Subcutaneous adipose tissue (tissue), 4 donors: ENCODE measurements around the gene NUP50. TPM values are rescaled to one million over a fixed set of nuclear protein-coding genes. Genes with fewer than 3 reads are reported as not detected.

ENCODE experiments used
- CTCF ChIP-seq: fragments of 450-650 bp; IDR thresholded peaks from one replicate; pipeline ENCODE4 v1.5.1; 2016; ENCODE audit warnings: low read depth, mild to moderate bottlenecking, control low read depth, antibody characterized with exemption, moderate library complexity
- total RNA-seq, 4 donors: library from RNA; depleted of rRNA; stranded (reverse); fragments of >200 nt; gene quantifications; one replicate each; pipeline ENCODE4 v1.1.0, GENCODE V29; 2016

NUP50 gene
- total RNA-seq, 4 donors from 2014 or later, result 39.6 to 58.0 (median 50.2) TPM

GRCh38 chr22:45185718-45186514 lies 22.2 kb downstream of the NUP50 start:
- no peak for TF ChIP-seq CTCF

- TF ChIP-seq CTCF, result no peak
Observed at GRCh38 chr22:45187891-45188290, 24.2 kb downstream of the NUP50 start.

- TF ChIP-seq CTCF, result no peak
Observed at GRCh38 chr22:45188779-45189178, 25.1 kb downstream of the NUP50 start.

GRCh38 chr22:45190202-45190872 lies 26.6 kb downstream of the NUP50 start:
- no peak for TF ChIP-seq CTCF

GRCh38 chr22:45192701-45193187 lies 29.0 kb downstream of the NUP50 start:
- no peak for TF ChIP-seq CTCF

- TF ChIP-seq CTCF, result no peak
Observed at GRCh38 chr22:45194686-45195085, 31.0 kb downstream of the NUP50 start.

- TF ChIP-seq CTCF, result no peak
Observed at GRCh38 chr22:45195616-45196015, 31.9 kb downstream of the NUP50 start.
